Left lung (tissue), 10 donors: ENCODE data around the gene KMT2C. TPM values are rescaled to one million over a fixed set of nuclear protein-coding genes. Genes with fewer than 3 reads are reported as not detected.
"Not testable (repeated sequence)": the region's sequence is repeated elsewhere in the genome, so short reads cannot be mapped to it uniquely, and the experiment has no call there.

Source experiments
- ATAC-seq: fragments of 200-7000 bp; cut with Tn5 transposase; one replicate; pipeline ENCODE4 v1.9.1; 2020; ENCODE audit warnings: moderate library complexity
- DNase-seq, 4 donors: peaks; one replicate each; pipeline ENCODE4 v3.0.0-alpha.2; 2013 to 2020
- H3K27ac ChIP-seq, 2 donors: fragments of 200-600 bp; sonication (generic) in 1 of 2; one replicate each; pipeline versions ENCODE4 v1.5.0 to v1.8.0; 2020 to 2021
- H3K27me3 ChIP-seq, 2 donors: fragments of 200-600 bp; sonication (generic) in 1 of 2; one replicate each; pipeline versions ENCODE4 v1.5.0 to v1.8.0; 2020 to 2021
- H3K36me3 ChIP-seq, 2 donors: fragments of 200-600 bp; sonication (generic) in 1 of 2; one replicate each; pipeline versions ENCODE4 v1.5.0 to v1.8.0; 2020 to 2021
- H3K4me1 ChIP-seq, 2 donors: fragments of 200-600 bp; one replicate each; pipeline ENCODE4 v1.8.0; 2021
- H3K4me3 ChIP-seq, 2 donors: fragments of 200-600 bp; sonication (generic) in 1 of 2; one replicate each; pipeline versions ENCODE4 v1.5.0 to v1.8.0; 2020 to 2021; ENCODE audit warnings: mild to moderate bottlenecking in 1 of 2
- H3K9me3 ChIP-seq, 2 donors: fragments of 200-600 bp; sonication (generic) in 1 of 2; one replicate each; pipeline versions ENCODE4 v1.5.0 to v1.8.0; 2020 to 2021
- intact Hi-C, 2 donors: fragments of 100-400 bp; cut with DNase I; formaldehyde crosslinking; loops; one replicate each; pipeline versions ENCODE4 v1.11.2 to v1.14.2; 2022
- polyA plus RNA-seq, 6 donors: library from polyadenylated mRNA; unstranded; fragments of 120-200 nt; gene quantifications; one replicate each; pipeline ENCODE4 v1.2.1, GENCODE V29; 2013; ENCODE audit not compliant: insufficient read length in 6 of 6
- total RNA-seq, 2 donors: library from RNA; stranded (reverse); fragmentation: NEBNext Ultra II Directional; extraction: Animal tissue kit (Norgen Biotek cat#: 25700); gene quantifications; one replicate each; pipeline ENCODE4 v1.2.1, GENCODE V29; 2021
- TF ChIP-seq, protein P1 (sequence below), 2 donors: fragments of 200-600 bp; sonication (generic) in 1 of 2; IDR thresholded peaks; one replicate each; pipeline versions ENCODE4 v1.5.0 to v1.8.0; 2021; ENCODE audit warnings: antibody characterized with exemption in 2 of 2
- donor health status: DM: no; HTN: yes; CAD: no.
- donor health status: DM: no; HTN: no; CAD: no.

The KMT2C gene
- total and polyA plus RNA-seq, 8 donors, result 36.4 to 91.4 (median 42.1) TPM

DNA sequence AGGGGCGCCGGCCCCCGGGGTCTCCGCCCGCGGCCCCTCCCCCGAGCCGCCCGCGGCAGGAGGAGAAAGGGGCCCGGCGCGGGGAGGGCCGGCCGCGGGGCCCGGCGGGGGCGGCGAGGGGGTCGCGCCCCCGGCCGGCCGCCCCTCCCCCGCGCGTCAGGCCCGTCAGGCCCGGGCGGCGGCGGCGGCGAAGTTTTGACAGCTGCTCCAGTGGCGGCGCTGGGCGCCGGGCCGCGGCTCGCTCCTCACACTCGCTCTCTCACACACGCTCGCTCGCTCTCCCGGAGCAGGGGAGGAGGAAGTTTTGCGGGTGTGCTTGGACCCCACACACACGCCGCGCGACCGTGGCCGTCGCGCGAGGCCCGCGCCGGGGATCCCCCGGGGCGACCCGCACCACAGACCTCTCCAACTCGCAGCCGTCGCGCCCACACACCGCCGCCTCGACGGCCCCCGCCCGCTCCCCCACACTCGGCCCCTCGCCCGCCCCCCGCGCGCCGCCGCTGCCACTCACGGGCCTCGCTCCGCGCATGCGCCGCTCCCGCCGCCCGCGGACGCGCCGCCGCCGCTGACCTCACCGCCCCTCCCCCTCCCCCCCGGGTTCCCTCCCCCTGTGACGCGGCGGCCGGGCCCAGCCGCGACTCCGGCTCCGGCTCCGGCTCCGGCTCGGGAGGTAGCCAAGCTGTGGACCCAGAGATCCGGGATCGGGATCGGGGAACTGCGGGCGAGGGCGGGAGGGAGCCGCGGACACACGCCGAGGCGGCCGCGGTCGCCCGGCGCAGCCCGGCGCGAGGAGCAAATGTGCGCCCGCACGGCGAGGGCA is 518 bp upstream of the KMT2C start:
- intact Hi-C loops, result no loop called here

DNA sequence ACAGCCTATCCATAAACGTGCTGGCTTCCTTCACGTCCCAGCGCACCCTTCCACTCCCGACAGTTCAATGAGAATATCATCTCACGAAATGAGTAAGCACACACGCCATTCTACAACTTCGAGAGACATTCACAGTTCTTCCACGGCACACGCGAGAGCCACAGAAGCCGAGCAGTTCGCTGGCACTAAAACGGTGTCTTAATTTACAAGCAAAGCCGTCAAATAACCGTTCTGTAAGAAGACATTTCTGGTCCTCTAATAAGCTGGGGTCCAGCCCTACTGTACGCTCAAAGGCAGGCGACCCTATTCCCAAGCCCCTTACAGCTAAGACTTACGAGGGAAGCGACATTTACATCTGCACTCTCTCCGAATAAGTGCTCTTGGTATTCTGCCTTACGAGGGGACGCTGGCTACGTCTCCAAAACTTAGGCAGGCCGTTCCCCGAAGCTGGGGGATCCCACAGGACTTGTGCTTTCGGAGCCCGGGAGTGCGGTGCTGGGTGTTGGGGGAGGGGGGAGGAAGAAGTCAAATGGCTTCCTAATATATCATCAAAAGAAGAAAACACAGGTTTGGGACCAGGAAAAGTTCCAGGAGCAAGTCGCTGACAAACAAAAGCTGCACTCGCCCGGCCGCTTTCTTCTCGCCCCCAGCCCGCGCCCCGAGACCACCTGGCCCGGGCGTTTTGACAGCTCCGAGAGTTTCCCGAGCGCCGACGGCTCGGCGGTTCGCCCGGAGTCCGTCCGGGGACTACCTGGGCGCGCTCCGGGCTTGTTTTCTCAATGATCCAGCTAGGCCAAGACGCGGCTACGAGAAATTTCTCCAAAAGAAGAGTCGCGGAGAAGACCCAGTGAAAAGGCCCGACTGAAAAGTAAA is 1.1 kb downstream of the KMT2C start:
- H3K4me3 ChIP-seq, result peak overlapping the region; percentile 58 to 75
- peak; percentile 32 to 81 (median 49) for DNase-seq
- peak overlapping the region; percentile 91 to 96 for H3K27ac ChIP-seq
- ATAC-seq, result peak; percentile 24
- H3K27me3 ChIP-seq, H3K36me3 ChIP-seq, intact Hi-C loops, H3K9me3 ChIP-seq: not testable (repeated sequence)
- H3K4me1 ChIP-seq, result peaks cover 10 to 39% of the 10 kb centered on the region in 2 donors

More for the DNA sequence above, 518 bp upstream of the KMT2C start:
- DNase-seq (peak; percentile 90 to 95 (median 94)), ATAC-seq (peak; percentile 89)
- Histone ChIP-seq H3K36me3 (no peaks in the 10 kb centered on the region), H3K27ac (peak overlapping the region; percentile 95), H3K9me3 (no peaks in the 10 kb centered on the region), H3K4me3 (peak overlapping the region; percentile 42 to 75), H3K4me1 (peaks cover 8 to 31% of the 10 kb centered on the region in 2 donors), H3K27me3 (no peaks in the 10 kb centered on the region)
- TF ChIP-seq, protein P1, sequence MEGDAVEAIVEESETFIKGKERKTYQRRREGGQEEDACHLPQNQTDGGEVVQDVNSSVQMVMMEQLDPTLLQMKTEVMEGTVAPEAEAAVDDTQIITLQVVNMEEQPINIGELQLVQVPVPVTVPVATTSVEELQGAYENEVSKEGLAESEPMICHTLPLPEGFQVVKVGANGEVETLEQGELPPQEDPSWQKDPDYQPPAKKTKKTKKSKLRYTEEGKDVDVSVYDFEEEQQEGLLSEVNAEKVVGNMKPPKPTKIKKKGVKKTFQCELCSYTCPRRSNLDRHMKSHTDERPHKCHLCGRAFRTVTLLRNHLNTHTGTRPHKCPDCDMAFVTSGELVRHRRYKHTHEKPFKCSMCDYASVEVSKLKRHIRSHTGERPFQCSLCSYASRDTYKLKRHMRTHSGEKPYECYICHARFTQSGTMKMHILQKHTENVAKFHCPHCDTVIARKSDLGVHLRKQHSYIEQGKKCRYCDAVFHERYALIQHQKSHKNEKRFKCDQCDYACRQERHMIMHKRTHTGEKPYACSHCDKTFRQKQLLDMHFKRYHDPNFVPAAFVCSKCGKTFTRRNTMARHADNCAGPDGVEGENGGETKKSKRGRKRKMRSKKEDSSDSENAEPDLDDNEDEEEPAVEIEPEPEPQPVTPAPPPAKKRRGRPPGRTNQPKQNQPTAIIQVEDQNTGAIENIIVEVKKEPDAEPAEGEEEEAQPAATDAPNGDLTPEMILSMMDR (IDR thresholded peaks at IDR 0.05), result no peak

DNA sequence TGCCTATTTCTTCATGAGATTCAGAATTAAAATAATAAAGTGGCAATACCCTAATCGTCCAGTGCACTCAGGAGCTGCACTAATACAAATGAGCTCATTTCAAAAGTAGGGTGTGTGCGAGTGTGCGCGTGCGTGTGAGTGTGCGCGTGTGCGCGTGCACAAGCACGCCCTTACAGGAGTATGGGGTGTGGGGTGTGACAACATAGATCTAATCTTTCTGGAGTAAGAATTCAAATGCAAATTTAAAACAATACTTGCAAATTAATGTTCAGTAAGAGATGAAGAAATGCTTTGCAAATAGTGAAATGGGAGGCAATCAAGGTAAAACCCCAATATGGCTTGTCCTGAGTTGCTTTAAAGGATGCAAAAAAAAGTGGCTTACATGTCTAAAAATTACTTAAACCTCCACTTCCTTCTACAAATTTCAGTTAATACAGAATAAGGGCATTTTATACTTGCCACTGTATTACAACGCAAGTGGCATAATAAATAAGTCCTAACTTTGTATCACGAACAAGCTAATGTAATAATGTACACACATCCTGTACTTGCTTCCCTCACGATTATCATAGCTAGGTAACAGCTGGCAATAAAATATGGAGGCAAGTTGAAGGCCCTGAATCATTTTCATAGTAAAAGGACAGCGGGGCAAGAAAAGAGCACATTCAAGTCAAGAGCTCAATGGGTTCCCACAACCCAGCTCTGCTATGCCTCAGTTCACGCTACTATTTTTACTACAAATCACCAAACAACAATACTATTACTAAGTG is 1.9 kb downstream of the KMT2C start:
- peak overlapping the region; percentile 58 to 75 for H3K4me3 ChIP-seq
- ATAC-seq, result peak; percentile 54
- peaks cover 10 to 45% of the 10 kb centered on the region in 2 donors for H3K4me1 ChIP-seq
- TF ChIP-seq, protein P1 (IDR thresholded peaks at IDR 0.05), result peak in 1 of 2 donors; percentile 19
- H3K9me3 ChIP-seq, H3K36me3 ChIP-seq, intact Hi-C loops, H3K27me3 ChIP-seq: not testable (repeated sequence)
- H3K27ac ChIP-seq, result peak overlapping the region; percentile 91 to 96
- peak; percentile 29 to 85 (median 54) for DNase-seq

DNA sequence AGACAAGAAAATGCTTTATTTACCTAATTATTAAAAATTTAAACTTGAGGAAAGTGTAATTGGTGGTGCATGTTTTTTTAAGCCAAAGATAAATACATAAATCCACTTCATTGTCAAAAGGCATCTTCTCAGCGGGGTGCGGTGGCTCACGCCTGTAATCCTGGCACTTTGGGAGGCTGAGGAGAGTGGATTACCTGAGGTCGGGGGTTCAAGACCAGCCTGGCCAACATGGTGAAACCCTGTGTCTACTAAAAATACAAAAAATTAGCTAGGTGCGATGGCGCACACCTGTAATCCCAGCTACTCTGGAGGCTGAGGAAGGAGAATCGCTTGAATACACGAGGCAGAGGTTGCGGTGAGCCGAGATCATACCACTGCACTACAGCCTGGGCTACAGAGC is 3.1 kb downstream of the KMT2C start:
- ATAC-seq, H3K9me3 ChIP-seq, DNase-seq, H3K27ac ChIP-seq, H3K36me3 ChIP-seq, intact Hi-C loops, H3K27me3 ChIP-seq: not testable (repeated sequence)
- Histone ChIP-seq H3K4me3 (peak overlapping the region in 1 of 2 donors; percentile 75), H3K4me1 (peaks cover 10 to 57% of the 10 kb centered on the region in 2 donors)

DNA sequence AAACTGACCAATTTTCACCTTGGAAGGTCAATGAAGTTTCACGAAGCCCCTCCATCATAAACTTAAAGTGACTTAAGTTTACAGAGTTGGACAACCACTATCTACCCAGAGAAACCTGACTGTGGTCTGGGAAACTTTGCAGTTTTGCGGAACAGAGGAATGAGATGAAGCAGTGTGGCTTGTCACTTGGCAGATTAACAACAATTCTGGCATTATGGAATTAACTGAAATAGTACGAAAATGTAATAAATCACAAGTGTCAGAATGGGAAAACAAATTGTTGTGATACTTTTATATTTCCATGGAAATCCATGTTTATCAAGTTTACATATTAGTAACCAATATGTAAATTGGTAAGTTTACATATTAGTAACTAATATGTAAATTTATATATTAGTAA is 4.9 kb downstream of the KMT2C start:
- Histone ChIP-seq H3K4me3 (no peak overlapping the region), H3K27me3 (no peaks in the 10 kb centered on the region), H3K27ac (no peak overlapping the region), H3K4me1 (peaks cover 16 to 69% of the 10 kb centered on the region in 2 donors), H3K36me3 (no peaks in the 10 kb centered on the region), H3K9me3 (no peaks in the 10 kb centered on the region)
- DNase-seq (no peak), ATAC-seq (no peak)
- TF ChIP-seq, protein P1 (IDR thresholded peaks at IDR 0.05), result no peak
- intact Hi-C loops, result no loop called here

DNA sequence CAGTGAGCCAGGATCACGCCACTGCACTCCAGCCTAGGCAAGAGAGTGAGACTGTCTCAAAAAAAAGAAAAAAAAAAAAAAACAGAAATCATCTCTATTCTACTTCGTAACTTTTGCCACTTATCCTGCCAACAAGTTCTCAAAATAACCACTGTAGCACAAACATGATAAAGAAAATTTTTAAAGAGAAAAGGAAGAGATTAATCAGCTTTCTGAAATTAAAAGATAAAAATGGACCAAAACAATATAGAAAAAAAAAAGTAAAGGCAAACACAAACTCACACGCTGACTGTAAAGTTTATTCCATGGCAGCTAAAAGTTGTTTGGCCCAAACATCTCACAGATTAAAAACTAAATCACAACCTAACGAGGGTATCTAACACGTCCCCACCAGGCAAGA is 5.7 kb downstream of the KMT2C start:
- H3K36me3 ChIP-seq, H3K4me3 ChIP-seq, H3K9me3 ChIP-seq, intact Hi-C loops, H3K27ac ChIP-seq, H3K27me3 ChIP-seq, DNase-seq, ATAC-seq: not testable (repeated sequence)
- peaks cover 18 to 76% of the 10 kb centered on the region in 2 donors for H3K4me1 ChIP-seq
